Non-pigmented ciliary epithelial cell (primary cell): ENCODE data around the gene TENM3.
A peak's percentile ranks its signal among the peaks of the same experiment; 100 is the strongest.

Experiments used
- DNase-seq: peaks from one replicate; pipeline ENCODE4 v3.0.0-alpha.2; 2010; ENCODE audit warnings: low read depth

TENM3 gene

GRCh38 chr4:182453830-182454229 lies 210.6 kb downstream of the TENM3 start:
- no peak for DNase-seq

- no peak for DNase-seq
Measured at GRCh38 chr4:182454440-182455013, 211.3 kb downstream of the TENM3 start.

GRCh38 chr4:182465114-182465513 lies 221.9 kb downstream of the TENM3 start:
- DNase-seq: no peak

GRCh38 chr4:182465979-182466378 lies 222.8 kb downstream of the TENM3 start:
- no peak for DNase-seq

- no peak for DNase-seq
Measured at GRCh38 chr4:182470215-182470614, 227.0 kb downstream of the TENM3 start.

- DNase-seq: no peak
Measured at GRCh38 chr4:182475539-182475938, 232.3 kb downstream of the TENM3 start.

- peak; percentile 8 for DNase-seq
Measured at GRCh38 chr4:182478475-182478874, 235.3 kb downstream of the TENM3 start.

GRCh38 chr4:182483685-182484084 lies 240.5 kb downstream of the TENM3 start:
- no peak for DNase-seq

- no peak for DNase-seq
Measured at GRCh38 chr4:182486881-182487280, 243.7 kb downstream of the TENM3 start.

GRCh38 chr4:182488896-182489295 lies 245.7 kb downstream of the TENM3 start:
- no peak for DNase-seq

GRCh38 chr4:182489607-182490006 lies 246.4 kb downstream of the TENM3 start:
- DNase-seq: no peak

- DNase-seq: no peak
Measured at GRCh38 chr4:182491719-182492118, 248.5 kb downstream of the TENM3 start.

GRCh38 chr4:182492423-182492822 lies 249.2 kb downstream of the TENM3 start:
- peak; percentile 38 for DNase-seq

- DNase-seq: no peak
Measured at GRCh38 chr4:182493377-182493776, 250.2 kb downstream of the TENM3 start.

GRCh38 chr4:182494103-182494502 lies 250.9 kb downstream of the TENM3 start:
- DNase-seq: no peak

GRCh38 chr4:182495031-182495430 lies 251.8 kb downstream of the TENM3 start:
- no peak for DNase-seq

- no peak for DNase-seq
Measured at GRCh38 chr4:182495645-182496385, 252.6 kb downstream of the TENM3 start.

- no peak for DNase-seq
Measured at GRCh38 chr4:182496408-182496807, 253.2 kb downstream of the TENM3 start.

GRCh38 chr4:182502064-182502463 lies 258.9 kb downstream of the TENM3 start:
- DNase-seq: no peak

GRCh38 chr4:182504463-182504862 lies 261.3 kb downstream of the TENM3 start:
- DNase-seq: no peak

GRCh38 chr4:182507805-182508204 lies 264.6 kb downstream of the TENM3 start:
- DNase-seq: no peak

- no peak for DNase-seq
Measured at GRCh38 chr4:182510836-182511235, 267.6 kb downstream of the TENM3 start.

- DNase-seq: no peak
Measured at GRCh38 chr4:182513587-182514291, 270.5 kb downstream of the TENM3 start.
